ENCODE measurements around the gene TSR2. TPM values are rescaled to one million over a fixed set of nuclear protein-coding genes. Genes with fewer than 3 reads are reported as not detected.

Gene TSR2
- total and polyA plus RNA-seq, 10 of the 15 experiments (the other 5 are each of a cell fraction or from before 2014, with no cell fraction given): 8.5 to 73.2 (median 30.8) TPM

GRCh38 chrX:54473993-54474859 is 34.0 kb downstream of the TSR2 start:
- Histone ChIP-seq H3K27ac (ENCODE audit: control insufficient read depth, insufficient read depth) (no peak overlapping the region), H3K27me3 (replicated peaks in 1 of 2; ENCODE audit: control insufficient read depth in 2 of 2, insufficient read depth in 2 of 2, low read length in 1 of 2) (no peaks in the 10 kb centered on the region), H3K9me3 (replicated peaks; ENCODE audit: control insufficient read depth, insufficient read depth, low read length) (no peaks in the 10 kb centered on the region), H4K20me1 (ENCODE audit: control insufficient read depth, insufficient read depth) (no peaks in the 10 kb centered on the region), H3K4me1 (ENCODE audit: control insufficient read depth, insufficient read depth, low read length) (no peaks in the 10 kb centered on the region), H3K4me2 (ENCODE audit: control insufficient read depth, insufficient read depth) (no peak overlapping the region), H3K9ac (ENCODE audit: control insufficient read depth, insufficient read depth, low read length) (no peak overlapping the region), H3K79me2 (ENCODE audit: control insufficient read depth, insufficient read depth, low read length) (no peaks in the 10 kb centered on the region), H3K36me3 (ENCODE audit: control insufficient read depth in 2 of 2, insufficient read depth in 2 of 2, low read length in 1 of 2) (no peaks in the 10 kb centered on the region), H2AFZ (ENCODE audit: control insufficient read depth, low read depth, low read length) (no peak overlapping the region), H3K4me3 (no peak overlapping the region)
- CTCF ChIA-PET: no interaction called here
- FAIRE-seq (no peak), DNase-seq (ENCODE audit: low read depth, low spot score) (no peak), ATAC-seq (no peak)
- no TSS peak for BruUV-seq (replicated peaks)
- intact Hi-C loops (cut with micrococcal nuclease; ENCODE audit: unreplicated experiment) (no loop called here), in situ Hi-C loops (cut with MboI) (no loop called here)
- no peak for TF ChIP-seq ZNF217 (IDR thresholded peaks at IDR 0.05)
- no peak for TF ChIP-seq TCF7 (IDR thresholded peaks at IDR 0.05; ENCODE audit: borderline replicate concordance)
- no peak for TF ChIP-seq JUNB (IDR thresholded peaks at IDR 0.05)
- TF ChIP-seq BRCA1 (IDR thresholded peaks at IDR 0.05; ENCODE audit: low read depth, low read length): no peak
- no peak for TF ChIP-seq RAD51 (IDR thresholded peaks at IDR 0.05)
- TF ChIP-seq SUZ12 (IDR thresholded peaks at IDR 0.05; ENCODE audit: unreplicated experiment): no peak
- no peak for TF ChIP-seq NFYA (IDR thresholded peaks at IDR 0.05; ENCODE audit: borderline replicate concordance, low read depth, low read length)
- POLR2A ChIA-PET: no interaction called here
- SMC1A ChIA-PET (ENCODE audit: uncharacterized antibody, unreplicated experiment): no interaction called here
- RAD21 ChIA-PET (ENCODE audit: unreplicated experiment): no interaction called here
- 36% methylated on average over 10 of the region's 10 CpGs for WGBS (ENCODE audit: insufficient coverage, insufficient replicate concordance, low lambda C conversion rate, missing lambda C conversion rate)
